GM18867 (cell line): Measurements from ENCODE around the gene C1orf210.

Experiments used
- ATAC-seq: cut with Tn5 transposase; IDR thresholded peaks from one replicate; pipeline ENCODE4 v1.9.1; 2021; ENCODE audit warnings: mild to moderate bottlenecking, moderate library complexity; ENCODE audit not compliant: unreplicated experiment

The C1orf210 gene

GRCh38 chr1:43312663-43313515 is 27.5 kb upstream of the C1orf210 start:
- no peak for ATAC-seq

DNA sequence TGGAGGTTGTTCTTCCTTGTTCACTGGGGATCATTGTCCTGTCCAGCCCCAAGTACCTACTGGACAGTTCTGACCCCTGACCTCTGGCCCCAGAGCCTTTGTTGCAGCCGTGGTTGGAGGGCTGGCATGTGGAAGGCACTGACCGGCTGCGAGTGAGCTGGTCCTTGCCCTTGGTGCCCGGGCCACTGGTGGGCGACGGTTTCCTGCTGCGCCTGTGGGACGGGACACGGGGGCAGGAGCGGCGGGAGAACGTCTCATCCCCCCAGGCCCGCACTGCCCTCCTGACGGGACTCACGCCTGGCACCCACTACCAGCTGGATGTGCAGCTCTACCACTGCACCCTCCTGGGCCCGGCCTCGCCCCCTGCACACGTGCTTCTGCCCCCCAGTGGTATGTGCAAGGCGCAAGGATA is 26.8 kb upstream of the C1orf210 start:
- ATAC-seq = no peak

DNA sequence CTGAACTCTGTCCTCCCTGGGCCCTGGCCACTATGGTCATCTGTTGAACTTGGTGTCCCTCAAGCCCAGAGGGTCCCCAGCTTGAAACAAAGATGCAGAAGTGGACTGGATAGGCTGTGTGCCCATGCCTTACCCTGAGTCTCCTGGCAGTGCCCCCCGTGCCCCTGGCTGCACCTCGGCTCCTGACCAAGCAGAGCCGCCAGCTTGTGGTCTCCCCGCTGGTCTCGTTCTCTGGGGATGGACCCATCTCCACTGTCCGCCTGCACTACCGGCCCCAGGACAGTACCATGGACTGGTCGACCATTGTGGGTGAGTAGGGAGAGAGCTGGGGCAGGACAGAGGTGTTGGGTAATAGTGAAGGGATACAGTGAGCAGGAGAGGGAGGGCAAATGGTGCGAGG is 26.1 kb upstream of the C1orf210 start:
- no peak for ATAC-seq

DNA sequence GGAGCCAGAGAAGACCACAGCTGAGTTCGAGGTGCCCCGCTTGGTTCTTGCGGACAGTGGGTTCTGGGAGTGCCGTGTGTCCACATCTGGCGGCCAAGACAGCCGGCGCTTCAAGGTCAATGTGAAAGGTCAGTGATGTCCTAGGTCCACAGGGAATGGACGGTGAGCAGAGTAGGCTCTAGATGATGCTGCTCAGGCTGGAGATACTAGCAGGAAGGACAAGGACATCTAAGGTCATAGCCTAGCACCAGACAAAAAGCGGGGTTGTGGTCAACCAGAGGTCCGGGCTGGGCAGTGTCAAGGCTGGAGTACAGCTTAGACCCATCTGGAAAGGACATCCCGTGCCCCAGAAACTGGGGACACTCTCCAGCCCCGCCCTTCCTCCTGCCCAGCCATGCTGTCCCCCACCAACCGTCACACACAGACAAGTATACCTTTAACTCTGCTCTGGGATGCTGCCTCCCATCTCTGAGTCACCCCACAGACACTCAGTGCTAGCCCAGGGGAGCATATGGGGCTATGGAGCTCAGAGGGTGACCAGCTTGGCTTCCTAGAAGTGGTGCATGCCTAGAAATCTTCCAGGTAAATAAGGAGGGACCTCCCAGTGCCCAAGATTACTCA is 24.1 kb upstream of the C1orf210 start:
- no peak for ATAC-seq

- ATAC-seq = no peak
Measured at GRCh38 chr1:43308635-43309404, 23.4 kb upstream of the C1orf210 start.

- ATAC-seq = no peak
Measured at GRCh38 chr1:43307458-43308158, 22.2 kb upstream of the C1orf210 start.

GRCh38 chr1:43306688-43307457 is 21.5 kb upstream of the C1orf210 start:
- ATAC-seq = no peak

DNA sequence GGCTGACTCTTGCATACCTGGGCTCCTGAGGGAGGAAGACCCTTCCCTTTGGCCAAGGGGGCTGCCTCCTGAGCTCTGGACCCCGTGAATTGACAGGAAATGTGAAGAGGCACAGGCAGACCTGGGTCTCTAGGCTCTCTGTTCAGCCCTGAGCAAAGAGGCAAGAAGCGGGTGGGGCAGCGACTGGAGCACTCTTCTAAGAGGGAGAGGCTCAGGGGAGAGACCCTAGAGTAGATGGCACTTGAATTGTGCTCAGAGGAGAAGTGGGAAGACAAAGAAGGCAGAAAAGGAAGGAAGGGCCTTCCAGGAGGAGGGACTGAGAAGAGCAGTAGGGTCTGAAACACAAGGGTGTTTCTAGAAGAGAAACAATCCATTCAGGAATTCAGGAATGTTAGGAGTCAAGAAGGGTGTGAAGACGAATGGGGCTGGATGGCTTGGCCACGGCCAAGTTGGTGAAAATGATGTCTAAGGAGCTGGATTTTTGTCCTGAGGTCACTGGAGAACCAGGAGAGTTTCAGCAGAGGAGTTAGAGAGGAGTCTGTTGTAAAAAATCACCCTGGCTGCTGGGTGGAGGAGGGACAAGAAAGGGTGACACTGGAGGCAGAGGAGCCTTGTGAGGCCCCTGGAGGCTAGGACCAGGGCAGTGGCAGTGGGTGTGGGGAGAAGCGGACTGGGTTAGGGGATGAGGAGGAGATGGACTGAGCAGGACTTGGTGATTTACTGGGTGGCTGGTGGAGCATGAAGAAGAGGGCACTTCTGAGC is 20.7 kb upstream of the C1orf210 start:
- ATAC-seq = no peak

DNA sequence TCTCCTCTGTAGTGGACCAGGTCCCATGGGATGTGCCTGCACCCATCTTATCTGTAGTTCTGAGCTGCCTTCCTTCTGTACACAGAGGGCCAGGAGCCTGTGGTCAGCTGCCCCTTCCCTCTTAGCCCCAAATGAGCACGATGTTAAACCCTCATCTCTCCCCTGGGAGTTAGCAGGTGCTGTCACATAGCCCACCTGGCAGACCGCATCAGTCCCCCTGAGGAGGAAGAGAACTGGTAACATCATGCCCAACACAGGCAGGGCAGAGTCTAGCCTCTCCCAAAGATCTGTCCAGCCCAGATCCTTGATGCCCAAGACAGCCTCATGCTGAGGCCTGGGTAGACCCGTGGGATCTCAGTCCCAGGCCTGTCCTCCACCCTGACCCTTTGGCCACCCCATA is 20.1 kb upstream of the C1orf210 start:
- ATAC-seq = no peak

DNA sequence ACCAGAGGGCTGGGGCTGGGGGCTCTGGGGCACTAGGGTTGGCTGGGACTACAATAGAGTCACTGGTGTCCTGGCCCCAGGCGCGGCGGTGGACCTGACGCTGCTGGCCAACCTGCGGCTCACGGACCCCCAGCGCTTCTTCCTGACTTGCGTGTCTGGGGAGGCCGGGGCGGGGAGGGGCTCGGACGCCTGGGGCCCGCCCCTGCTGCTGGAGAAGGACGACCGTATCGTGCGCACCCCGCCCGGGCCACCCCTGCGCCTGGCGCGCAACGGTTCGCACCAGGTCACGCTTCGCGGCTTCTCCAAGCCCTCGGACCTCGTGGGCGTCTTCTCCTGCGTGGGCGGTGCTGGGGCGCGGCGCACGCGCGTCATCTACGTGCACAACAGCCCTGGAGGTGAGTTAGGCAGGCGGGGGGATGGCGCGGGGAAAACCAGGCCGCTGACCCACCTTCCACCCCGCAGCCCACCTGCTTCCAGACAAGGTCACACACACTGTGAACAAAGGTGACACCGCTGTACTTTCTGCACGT is 19.5 kb upstream of the C1orf210 start:
- no peak for ATAC-seq

DNA sequence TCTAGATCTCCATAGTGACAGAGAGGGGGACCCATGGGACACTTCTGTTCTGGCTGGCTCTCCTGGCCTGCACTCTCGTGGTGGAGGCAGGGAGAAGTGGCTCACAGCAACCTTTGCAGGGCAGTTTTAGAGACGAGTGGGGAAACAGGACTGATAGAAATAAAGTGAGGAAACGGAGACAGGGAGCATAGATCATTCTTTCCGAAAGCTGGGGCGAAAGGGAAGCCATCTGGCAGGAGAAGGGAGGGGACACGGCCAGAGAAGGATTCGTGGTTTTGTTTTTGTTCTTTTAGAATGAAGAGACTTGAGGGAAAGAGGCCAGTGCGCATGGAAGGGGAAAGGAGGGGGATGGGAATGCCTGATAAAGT is 18.9 kb upstream of the C1orf210 start:
- no peak for ATAC-seq

DNA sequence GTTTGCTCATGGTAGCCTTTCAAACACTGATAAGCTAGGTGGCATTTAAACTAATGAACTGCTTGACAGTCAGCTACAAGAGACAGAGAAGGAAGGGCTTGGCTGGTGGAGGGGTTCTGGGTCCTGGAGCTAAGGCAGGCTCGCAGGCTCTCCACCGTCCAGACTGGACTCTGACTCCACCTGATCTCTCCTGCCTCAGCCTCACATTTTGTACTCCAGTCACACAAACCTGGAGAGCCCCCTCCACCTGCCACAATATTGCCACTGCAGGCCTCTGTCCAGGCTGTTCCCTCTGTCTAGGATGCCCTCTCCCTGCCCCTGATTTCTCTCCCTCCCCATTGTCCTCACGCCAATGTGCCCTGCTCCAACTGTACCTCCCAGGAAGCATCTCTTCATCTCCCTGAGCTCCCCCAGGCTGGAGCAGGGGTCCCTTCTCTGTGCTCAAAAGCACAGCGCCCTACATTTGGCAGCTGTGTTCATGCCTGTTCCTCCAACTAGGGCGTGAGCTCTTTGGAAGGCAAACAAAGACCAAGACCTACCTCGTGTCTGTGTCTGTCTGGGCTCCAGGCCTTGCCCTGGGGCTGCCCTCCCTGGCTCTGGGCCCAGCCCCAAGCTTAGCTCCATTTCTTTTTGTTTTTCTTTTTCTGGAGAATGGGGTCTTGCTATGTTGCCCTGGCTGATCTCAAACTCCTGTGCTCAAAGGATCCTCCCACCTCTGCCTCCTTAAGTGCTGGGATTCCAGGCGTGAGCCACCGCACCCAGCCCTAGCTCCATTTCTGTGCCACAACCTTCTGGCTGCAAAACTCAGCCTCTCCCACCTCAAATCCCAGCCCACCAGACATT is 18.3 kb upstream of the C1orf210 start:
- ATAC-seq = no peak

DNA sequence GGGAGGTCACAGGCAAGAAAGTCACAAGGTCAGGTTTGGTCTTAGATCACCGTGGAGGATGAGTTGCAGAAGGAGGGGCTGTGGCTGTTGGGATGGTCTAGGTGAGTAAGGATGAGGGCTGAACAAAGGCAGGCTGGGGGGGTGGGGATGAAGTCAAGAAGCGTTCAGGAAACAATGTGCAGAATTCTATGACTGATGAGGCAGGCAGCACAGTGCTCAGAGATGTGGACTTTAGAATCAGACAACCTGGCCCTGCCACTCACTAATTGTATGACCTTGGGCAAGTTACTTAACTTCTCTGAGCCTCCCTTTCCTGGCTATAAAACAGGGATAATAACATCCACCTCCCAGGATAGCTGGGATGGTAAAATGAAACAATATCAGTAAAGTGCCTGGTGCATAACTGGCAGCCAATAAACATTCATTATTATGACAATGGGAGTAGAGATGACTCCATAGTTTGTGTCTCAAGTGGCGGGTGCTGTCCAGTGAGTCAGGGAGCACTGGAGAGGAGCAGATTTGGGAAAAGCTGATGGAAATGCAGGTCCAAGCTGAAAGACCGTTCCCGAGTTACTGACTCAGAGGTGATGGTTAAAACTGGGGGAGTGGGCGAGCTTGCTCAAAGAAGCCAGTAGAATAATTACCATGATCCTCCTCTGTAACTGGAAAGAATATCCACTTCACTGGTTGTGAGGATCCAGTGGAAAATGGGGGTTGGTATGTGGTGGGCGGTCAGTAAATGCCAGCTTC is 17.5 kb upstream of the C1orf210 start:
- ATAC-seq = no peak

GRCh38 chr1:43302201-43302600 is 16.8 kb upstream of the C1orf210 start:
- ATAC-seq = no peak

DNA sequence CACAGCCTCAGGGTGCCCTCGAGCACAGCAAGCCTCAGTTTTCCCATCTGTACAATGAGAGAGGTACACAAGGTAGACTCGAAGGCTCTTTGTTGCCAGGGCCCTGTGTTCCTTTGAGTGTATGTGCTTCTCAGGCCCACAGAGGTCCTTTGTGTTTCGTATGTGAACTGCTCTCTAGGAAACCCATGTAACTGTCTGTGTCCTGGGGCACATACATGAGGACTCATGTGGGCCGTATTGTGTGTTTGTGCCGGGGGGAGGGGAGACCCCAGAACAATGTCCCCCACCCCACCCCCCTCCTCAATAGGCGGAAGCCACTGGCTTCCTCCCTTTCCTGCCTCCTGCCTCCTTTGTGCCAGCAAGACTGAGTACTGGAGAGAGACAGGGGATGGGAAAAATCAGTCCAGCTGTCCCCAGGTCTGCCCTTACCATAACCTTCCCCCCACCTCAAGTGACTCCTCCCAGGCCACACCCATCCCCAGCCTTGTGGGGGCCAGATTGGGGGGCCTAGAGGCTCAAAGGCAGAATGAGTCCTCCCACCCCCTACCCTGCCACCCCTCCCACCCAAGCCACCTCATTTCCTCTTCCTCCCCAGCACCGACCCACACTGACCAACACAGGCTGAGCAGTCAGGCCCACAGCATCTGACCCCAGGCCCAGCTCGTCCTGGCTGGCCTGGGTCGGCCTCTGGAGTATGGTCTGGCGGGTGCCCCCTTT is 15.2 kb upstream of the C1orf210 start, which contains the start of gene TIE1:
TIE1 (plus strand) TSS at position 605 of the 717 bp plus-strand sequence; CDS start at position 695, 90 bp downstream.
- ATAC-seq = no peak

- no peak for ATAC-seq
Measured at GRCh38 chr1:43299101-43299500, 13.7 kb upstream of the C1orf210 start.

GRCh38 chr1:43298055-43298454 is 12.7 kb upstream of the C1orf210 start:
- ATAC-seq = no peak
